GM23248 (cell line): ENCODE results near the gene CPOX.

Experiments
- EZH2 ChIP-seq: fragments of 200-600 bp; sonication (generic); IDR thresholded peaks from 2 replicates; pipeline ENCODE4 v1.6.1; 2018; ENCODE audit warnings: antibody characterized with exemption, mild to moderate bottlenecking; ENCODE audit not compliant: insufficient read depth, poor library complexity, severe bottlenecking
- EZH2phosphoT487 ChIP-seq: fragments of 200-600 bp; sonication (generic); IDR thresholded peaks from 2 replicates; pipeline ENCODE4 v1.6.1; 2018; ENCODE audit warnings: antibody characterized with exemption, moderate library complexity, mild to moderate bottlenecking, low read depth; ENCODE audit not compliant: insufficient read depth

DNA sequence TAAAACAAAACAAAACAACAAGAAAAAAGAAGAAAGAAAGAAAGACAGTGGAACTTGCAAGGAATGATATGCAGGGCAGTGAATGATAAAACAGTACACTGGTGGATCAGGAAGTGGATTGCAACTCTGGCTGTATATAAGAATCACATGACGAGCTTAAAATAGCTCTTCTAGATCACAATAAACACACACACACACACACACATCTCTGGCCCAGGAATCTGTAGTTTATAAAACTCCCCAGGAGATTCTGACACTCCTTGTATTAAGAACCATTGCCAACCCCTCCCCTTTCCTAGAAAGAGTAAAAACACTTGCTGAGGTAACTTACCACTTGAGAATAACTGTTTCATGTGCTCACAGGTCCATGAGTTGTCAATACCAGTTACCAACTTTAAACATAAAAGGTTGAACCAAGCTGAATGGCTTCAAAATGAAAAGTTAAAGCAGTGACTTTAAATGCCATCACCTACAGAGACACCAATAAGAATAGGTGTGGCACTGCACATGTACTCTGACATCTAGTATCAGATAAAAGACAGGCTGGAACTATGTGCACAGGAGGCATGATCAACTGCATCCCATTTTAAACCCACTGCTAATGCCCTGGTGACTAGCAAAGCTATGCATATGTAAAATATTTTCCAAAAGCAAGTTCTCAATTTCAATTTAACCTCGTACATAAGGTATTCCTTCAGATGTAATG, 3.9 kb downstream of the CPOX start:
- TF ChIP-seq EZH2phosphoT487 (no peak), EZH2 (no peak)
